ENCODE results near the gene GIMAP1. TPM values are rescaled to one million over a fixed set of nuclear protein-coding genes. Genes with fewer than 3 reads are reported as not detected.

The GIMAP1 gene
- total RNA-seq, 1 experiment from 2014 or later, result not detected

DNA sequence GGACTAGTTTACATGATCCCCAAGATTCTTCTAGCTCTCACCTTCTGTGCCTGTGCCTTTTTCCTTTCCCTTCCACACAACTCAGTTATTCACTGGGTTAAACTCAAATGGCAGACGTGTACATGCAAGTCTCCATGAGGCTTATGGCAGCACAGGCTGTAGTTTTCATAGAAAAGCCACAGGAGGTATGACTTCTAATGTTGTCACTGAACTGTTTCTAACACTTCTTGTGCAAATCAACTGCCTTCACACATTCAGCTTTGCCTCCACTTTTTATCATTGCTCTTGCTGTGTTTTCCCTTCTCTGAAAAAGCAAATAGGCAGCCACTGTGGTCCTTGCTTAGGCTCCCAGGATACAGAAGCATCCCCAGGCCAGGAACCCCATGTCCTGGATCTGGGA is 15.5 kb downstream of the GIMAP1 start:
- CTCF ChIA-PET, result interaction anchor here (1.1 kb wide), 1 partner anchor 16 kb away, joined by 3 read pairs; no protein-coding TSS in a partner anchor

DNA sequence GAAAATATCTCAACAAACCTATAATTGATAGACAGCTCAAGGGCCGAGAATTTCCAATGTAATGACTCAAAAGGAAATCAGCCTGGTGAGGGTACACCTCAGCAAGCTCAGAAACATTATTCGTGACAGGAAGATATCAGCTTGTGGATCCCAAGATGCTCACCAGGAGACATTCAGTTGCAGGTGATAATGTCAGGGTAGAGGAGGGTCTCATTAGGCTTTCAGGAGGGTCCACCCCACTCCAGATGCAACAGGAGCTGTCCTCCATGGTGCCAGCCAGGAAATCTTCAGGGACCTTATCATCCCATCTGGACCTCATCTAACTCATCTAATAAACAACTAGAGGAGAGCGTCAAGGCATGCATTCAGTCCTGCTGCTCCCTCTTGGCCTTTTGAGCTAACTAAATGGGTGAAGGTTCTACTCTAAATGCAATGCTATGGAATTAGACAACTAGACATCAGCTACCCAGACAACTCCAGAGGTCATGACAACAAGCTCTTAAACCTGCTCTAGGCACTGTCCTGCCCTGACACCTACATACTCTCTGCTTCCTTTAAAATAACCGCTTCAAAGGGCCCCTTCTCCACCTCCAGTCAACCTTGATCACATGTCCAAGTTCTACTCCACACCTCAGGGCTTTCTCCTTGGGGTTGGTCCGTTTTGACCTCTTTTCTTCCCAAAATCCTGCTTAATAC is 16.5 kb downstream of the GIMAP1 start:
- Mint-ChIP-seq H3K9me3 (ENCODE audit: unreplicated experiment) (peaks cover 8% of the 10 kb centered on the region), H3K4me3 (ENCODE audit: unreplicated experiment) (no peak overlapping the region), H3K27ac (ENCODE audit: low read depth, unreplicated experiment) (no peak overlapping the region), H3K4me1 (ENCODE audit: insufficient read depth, unreplicated experiment) (no peaks in the 10 kb centered on the region), H3K27me3 (ENCODE audit: insufficient read depth, unreplicated experiment) (peaks cover 13% of the 10 kb centered on the region), H3K36me3 (ENCODE audit: insufficient read depth, unreplicated experiment) (no peaks in the 10 kb centered on the region)
- ChIA-PET POLR2A (interaction anchor here (0.6 kb wide), 1 partner anchor 927 kb away, joined by 3 read pairs; no protein-coding TSS in a partner anchor), CTCF (interaction anchor here (0.9 to 1.1 kb wide), 3 partner anchors 10 to 412 kb away, joined by 3 read pairs; no protein-coding TSS in a partner anchor)
- intact Hi-C loops (cut with micrococcal nuclease), result no loop called here
- DNase-seq (ENCODE audit: unreplicated experiment), result no peak
- TF ChIP-seq, protein P1, sequence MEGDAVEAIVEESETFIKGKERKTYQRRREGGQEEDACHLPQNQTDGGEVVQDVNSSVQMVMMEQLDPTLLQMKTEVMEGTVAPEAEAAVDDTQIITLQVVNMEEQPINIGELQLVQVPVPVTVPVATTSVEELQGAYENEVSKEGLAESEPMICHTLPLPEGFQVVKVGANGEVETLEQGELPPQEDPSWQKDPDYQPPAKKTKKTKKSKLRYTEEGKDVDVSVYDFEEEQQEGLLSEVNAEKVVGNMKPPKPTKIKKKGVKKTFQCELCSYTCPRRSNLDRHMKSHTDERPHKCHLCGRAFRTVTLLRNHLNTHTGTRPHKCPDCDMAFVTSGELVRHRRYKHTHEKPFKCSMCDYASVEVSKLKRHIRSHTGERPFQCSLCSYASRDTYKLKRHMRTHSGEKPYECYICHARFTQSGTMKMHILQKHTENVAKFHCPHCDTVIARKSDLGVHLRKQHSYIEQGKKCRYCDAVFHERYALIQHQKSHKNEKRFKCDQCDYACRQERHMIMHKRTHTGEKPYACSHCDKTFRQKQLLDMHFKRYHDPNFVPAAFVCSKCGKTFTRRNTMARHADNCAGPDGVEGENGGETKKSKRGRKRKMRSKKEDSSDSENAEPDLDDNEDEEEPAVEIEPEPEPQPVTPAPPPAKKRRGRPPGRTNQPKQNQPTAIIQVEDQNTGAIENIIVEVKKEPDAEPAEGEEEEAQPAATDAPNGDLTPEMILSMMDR (IDR thresholded peaks at IDR 0.05; ENCODE audit: unreplicated experiment), result no peak
- no TSS peak for BruUV-seq (replicated peaks)

More for the DNA sequence above, 15.5 kb downstream of the GIMAP1 start:
- Mint-ChIP-seq H3K36me3 (ENCODE audit: insufficient read depth, unreplicated experiment) (no peaks in the 10 kb centered on the region), H3K27me3 (ENCODE audit: insufficient read depth, unreplicated experiment) (peaks cover 17% of the 10 kb centered on the region), H3K4me3 (ENCODE audit: unreplicated experiment) (no peak overlapping the region), H3K4me1 (ENCODE audit: insufficient read depth, unreplicated experiment) (no peaks in the 10 kb centered on the region), H3K9me3 (ENCODE audit: unreplicated experiment) (peaks cover 14% of the 10 kb centered on the region), H3K27ac (ENCODE audit: low read depth, unreplicated experiment) (no peak overlapping the region)
- no peak for DNase-seq (ENCODE audit: unreplicated experiment)
- intact Hi-C loops (cut with micrococcal nuclease), result no loop called here
- TF ChIP-seq, protein P1 (IDR thresholded peaks at IDR 0.05; ENCODE audit: unreplicated experiment), result no peak
- POLR2A ChIA-PET, result interaction anchor here (0.6 kb wide), 1 partner anchor 926 kb away, joined by 3 read pairs; no protein-coding TSS in a partner anchor
- no TSS peak for BruUV-seq (replicated peaks)

DNA sequence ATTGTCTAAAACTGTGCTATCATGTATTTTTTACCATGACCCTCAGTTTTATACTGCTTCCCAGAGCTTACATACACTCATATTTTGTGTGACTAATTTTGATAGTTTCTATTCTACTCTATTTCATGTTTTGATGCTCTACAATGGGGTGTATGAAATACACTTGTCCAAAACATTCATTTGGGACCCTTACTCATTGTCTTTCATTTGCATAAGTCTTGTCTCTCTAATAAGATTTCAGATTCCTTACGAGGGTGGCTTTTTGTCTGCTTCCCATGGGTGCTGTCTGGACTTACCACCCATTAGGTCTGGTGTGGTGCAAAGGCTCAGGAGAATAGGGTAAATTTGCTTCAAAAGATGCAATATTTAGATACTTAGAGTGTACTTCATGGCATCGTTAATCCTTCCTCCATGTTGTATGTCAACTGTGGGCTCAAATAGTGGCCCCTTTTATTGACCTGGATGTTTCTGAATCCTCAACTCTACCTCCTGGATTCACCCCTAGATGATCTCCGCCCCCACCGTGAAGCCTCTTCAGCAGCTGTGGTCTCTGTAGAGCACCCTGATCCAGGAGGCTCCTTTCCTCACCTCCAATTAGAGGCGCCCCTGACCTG is 17.2 kb downstream of the GIMAP1 start:
- H3K36me3 Mint-ChIP-seq (ENCODE audit: insufficient read depth, unreplicated experiment), result no peaks in the 10 kb centered on the region
- CTCF ChIA-PET, result interaction anchor here (1.0 kb wide), 1 partner anchor 10 kb away, joined by 3 read pairs; no protein-coding TSS in a partner anchor
- H3K27me3 Mint-ChIP-seq (ENCODE audit: insufficient read depth, unreplicated experiment), result peaks cover 7% of the 10 kb centered on the region
- DNase-seq (ENCODE audit: unreplicated experiment), result no peak
- TF ChIP-seq, protein P1 (IDR thresholded peaks at IDR 0.05; ENCODE audit: unreplicated experiment), result no peak
- POLR2A ChIA-PET, result no interaction called here
- peaks cover 4% of the 10 kb centered on the region for H3K4me1 Mint-ChIP-seq (ENCODE audit: insufficient read depth, unreplicated experiment)
- H3K4me3 Mint-ChIP-seq (ENCODE audit: unreplicated experiment), result no peak overlapping the region
- H3K27ac Mint-ChIP-seq (ENCODE audit: low read depth, unreplicated experiment), result no peak overlapping the region
- intact Hi-C loops (cut with micrococcal nuclease), result no loop called here
- BruUV-seq (replicated peaks), result no TSS peak
- H3K9me3 Mint-ChIP-seq (ENCODE audit: unreplicated experiment), result peaks cover 5% of the 10 kb centered on the region

DNA sequence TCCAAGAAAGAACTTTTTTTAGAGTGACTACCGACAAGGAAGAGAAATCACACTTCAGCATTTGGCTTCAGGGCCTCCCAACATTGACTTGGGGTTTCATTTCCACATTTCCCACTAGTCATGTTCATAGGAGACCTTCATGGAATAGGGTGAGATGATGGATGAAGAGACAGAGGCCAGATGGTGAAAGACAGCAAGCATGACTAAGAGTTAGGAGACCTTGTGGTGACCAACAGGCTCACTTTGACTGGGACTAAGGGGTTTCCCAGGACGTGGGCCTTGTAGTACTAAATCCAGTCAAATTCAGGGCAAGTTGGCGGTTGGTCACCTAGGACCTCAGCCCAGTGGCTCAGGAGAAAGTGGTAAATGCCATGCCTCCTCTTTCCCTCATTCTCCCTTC is 17.8 kb downstream of the GIMAP1 start:
- Mint-ChIP-seq H3K4me3 (ENCODE audit: unreplicated experiment) (no peak overlapping the region), H3K36me3 (ENCODE audit: insufficient read depth, unreplicated experiment) (no peaks in the 10 kb centered on the region), H3K27ac (ENCODE audit: low read depth, unreplicated experiment) (no peak overlapping the region), H3K27me3 (ENCODE audit: insufficient read depth, unreplicated experiment) (no peaks in the 10 kb centered on the region), H3K9me3 (ENCODE audit: unreplicated experiment) (no peaks in the 10 kb centered on the region), H3K4me1 (ENCODE audit: insufficient read depth, unreplicated experiment) (peaks cover 7% of the 10 kb centered on the region)
- BruUV-seq (replicated peaks), result no TSS peak
- CTCF ChIA-PET, result no interaction called here
- POLR2A ChIA-PET, result no interaction called here
- DNase-seq (ENCODE audit: unreplicated experiment), result no peak
- intact Hi-C loops (cut with micrococcal nuclease), result no loop called here
- TF ChIP-seq, protein P1 (IDR thresholded peaks at IDR 0.05; ENCODE audit: unreplicated experiment), result no peak

All from MCF 10A (cell line).